H9 (cell line): ENCODE data around the gene SLA2. TPM values are rescaled to one million over a fixed set of nuclear protein-coding genes. Genes with fewer than 3 reads are reported as not detected.

Experiments
- DNase-seq: peaks from one replicate; pipeline ENCODE4 v3.0.0-alpha.2; 2017
- H2AFZ ChIP-seq: one replicate; pipeline ENCODE4 v1.6.1; 2013; ENCODE audit warnings: mild to moderate bottlenecking, low read length, control low read depth, moderate library complexity
- H2AK5ac ChIP-seq: 2 replicates; pipeline ENCODE4 v1.6.1; 2013; ENCODE audit warnings: low read length, control low read depth, mixed read lengths; ENCODE audit not compliant: insufficient read length
- H2BK120ac ChIP-seq: one replicate; pipeline ENCODE4 v1.6.1; 2013; ENCODE audit warnings: low read depth, mild to moderate bottlenecking, low read length, control low read depth, inconsistent platforms; ENCODE audit not compliant: poor library complexity, severe bottlenecking
- H2BK12ac ChIP-seq: 2 replicates; pipeline ENCODE4 v1.6.1; 2013; ENCODE audit warnings: low read length, control low read depth, mixed read lengths, low read depth; ENCODE audit not compliant: insufficient read length
- H2BK15ac ChIP-seq: 2 replicates; pipeline ENCODE4 v1.6.1; 2013; ENCODE audit warnings: low read depth, low read length, control low read depth
- H2BK20ac ChIP-seq: one replicate; pipeline ENCODE4 v1.6.1; 2013; ENCODE audit warnings: low read depth, mild to moderate bottlenecking, low read length, control low read depth, inconsistent platforms; ENCODE audit not compliant: poor library complexity, severe bottlenecking
- H2BK5ac ChIP-seq: 2 replicates; pipeline ENCODE4 v1.6.1; 2013; ENCODE audit warnings: low read length, control low read depth, mixed read lengths; ENCODE audit not compliant: insufficient read length
- H3K14ac ChIP-seq: 2 replicates; pipeline ENCODE4 v1.6.1; 2013; ENCODE audit warnings: low read length, control low read depth; ENCODE audit not compliant: insufficient read depth
- H3K18ac ChIP-seq: 2 replicates; pipeline ENCODE4 v1.6.1; 2013; ENCODE audit warnings: low read depth, mild to moderate bottlenecking, mixed read lengths, low read length, control low read depth; ENCODE audit not compliant: insufficient read length
- H3K23ac ChIP-seq: 2 replicates; pipeline ENCODE4 v1.6.1; 2013; ENCODE audit warnings: low read length, control low read depth, mixed read lengths, low read depth; ENCODE audit not compliant: insufficient read length
- H3K23me2 ChIP-seq: 2 replicates; pipeline ENCODE4 v1.6.1; 2013; ENCODE audit warnings: low read depth, mild to moderate bottlenecking, mixed read lengths, low read length, control low read depth; ENCODE audit not compliant: insufficient read length, poor library complexity, severe bottlenecking
- H3K27ac ChIP-seq: 2 replicates; pipeline ENCODE4 v1.5.1; 2013; ENCODE audit warnings: low read length, control low read depth, mixed read lengths, low read depth; ENCODE audit not compliant: insufficient read length
- H3K27me3 ChIP-seq: 2 replicates; pipeline ENCODE4 v1.6.1; 2013; ENCODE audit warnings: low read length, control low read depth, inconsistent platforms; ENCODE audit not compliant: insufficient read depth
- H3K4ac ChIP-seq: 2 replicates; pipeline ENCODE4 v1.6.1; 2013; ENCODE audit warnings: low read depth, mild to moderate bottlenecking, control low read depth, inconsistent platforms, low read length, moderate library complexity
- H3K4me1 ChIP-seq: 2 replicates; pipeline ENCODE4 v1.6.1; 2013; ENCODE audit warnings: low read length, control low read depth, inconsistent platforms; ENCODE audit not compliant: insufficient read depth
- H3K4me2 ChIP-seq: 2 replicates; pipeline ENCODE4 v1.6.1; 2013; ENCODE audit warnings: low read length, control low read depth, mixed read lengths; ENCODE audit not compliant: insufficient read length, insufficient read depth
- H3K56ac ChIP-seq: 2 replicates; pipeline ENCODE4 v1.6.1; 2013; ENCODE audit warnings: low read depth, mild to moderate bottlenecking, mixed read lengths, low read length, control low read depth; ENCODE audit not compliant: insufficient read length
- H3K79me1 ChIP-seq: 2 replicates; pipeline ENCODE4 v1.6.1; 2013; ENCODE audit warnings: low read depth, mild to moderate bottlenecking, moderate library complexity, low read length, control low read depth, inconsistent platforms; ENCODE audit not compliant: insufficient read depth, poor library complexity, severe bottlenecking
- H3K79me2 ChIP-seq: 2 replicates; pipeline ENCODE4 v1.6.1; 2013; ENCODE audit warnings: low read length, control low read depth, inconsistent platforms; ENCODE audit not compliant: insufficient read depth
- H3K9ac ChIP-seq: 2 replicates; pipeline ENCODE4 v1.6.1; 2013; ENCODE audit warnings: low read length, control low read depth, mixed read lengths; ENCODE audit not compliant: insufficient read length; ENCODE audit errors: extremely low read depth
- H3K9me3 ChIP-seq: one replicate; pipeline ENCODE4 v1.6.1; 2013; ENCODE audit warnings: low read depth, low read length, inconsistent platforms; ENCODE audit not compliant: control insufficient read depth
- H3T11ph ChIP-seq: one replicate; pipeline ENCODE4 v1.6.1; 2013; ENCODE audit warnings: mild to moderate bottlenecking, low read length, control low read depth, inconsistent platforms
- H4K20me1 ChIP-seq: one replicate; pipeline ENCODE4 v1.6.1; 2013; ENCODE audit not compliant: control insufficient read depth, insufficient read length, insufficient read depth
- H4K5ac ChIP-seq: 2 replicates; pipeline ENCODE4 v1.6.1; 2013; ENCODE audit warnings: low read depth, mild to moderate bottlenecking, mixed read lengths, low read length, control low read depth; ENCODE audit not compliant: insufficient read length
- H4K8ac ChIP-seq: replicated peaks from 2 replicates; pipeline ENCODE4 v1.6.1; 2013; ENCODE audit warnings: low read length, control low read depth, mixed read lengths, low read depth; ENCODE audit not compliant: insufficient read length
- H4K91ac ChIP-seq: 2 replicates; pipeline ENCODE4 v1.6.1; 2013; ENCODE audit warnings: low read depth, mild to moderate bottlenecking, moderate library complexity, mixed read lengths, low read length, control low read depth; ENCODE audit not compliant: insufficient read length
- H3K27ac Mint-ChIP-seq, 3 experiments: 2 replicates in 2 of 3; 3 replicates in 1 of 3; pipeline ENCODE4 v1.8.0; 2020 to 2021; ENCODE audit warnings: mixed read lengths in 3 of 3, mild to moderate bottlenecking in 1 of 3, moderate library complexity in 1 of 3
- H3K27me3 Mint-ChIP-seq: 2 replicates; pipeline ENCODE4 v1.8.0; 2021; ENCODE audit warnings: low read depth, mild to moderate bottlenecking, moderate library complexity, mixed read lengths
- H3K36me3 Mint-ChIP-seq, 3 experiments: 2 replicates in 2 of 3; 3 replicates in 1 of 3; pipeline ENCODE4 v1.8.0; 2020 to 2021; ENCODE audit warnings: low read depth in 3 of 3, mixed read lengths in 3 of 3; ENCODE audit not compliant: insufficient read depth in 1 of 3
- H3K4me1 Mint-ChIP-seq, 2 experiments: 2 replicates each; pipeline ENCODE4 v1.8.0; 2020; ENCODE audit warnings: mixed read lengths in 2 of 2
- H3K4me3 Mint-ChIP-seq, 2 experiments: 2 replicates in 1 of 2; 3 replicates in 1 of 2; pipeline ENCODE4 v1.8.0; 2020 to 2021; ENCODE audit warnings: mild to moderate bottlenecking in 2 of 2, mixed read lengths in 2 of 2, moderate library complexity in 1 of 2
- H3K9me3 Mint-ChIP-seq, 2 experiments: 2 replicates in 1 of 2; 3 replicates in 1 of 2; pipeline ENCODE4 v1.8.0; 2020; ENCODE audit warnings: mild to moderate bottlenecking in 2 of 2, mixed read lengths in 2 of 2, moderate library complexity in 1 of 2
- CTCF ChIP-seq: fragments of 200-600 bp; sonication (generic); conservative IDR thresholded peaks from 3 replicates; pipeline ENCODE4 v1.8.0; 2021; ENCODE audit warnings: antibody characterized with exemption, mild to moderate bottlenecking
- WGBS: extraction: QIAGEN DNeasy Blood & Tissue Kit; methylation state at CpG from one replicate; pipeline ENCODE4 v1.1.7; 2013; ENCODE audit warnings: missing lambda C conversion rate, low lambda C conversion rate, mixed read lengths; ENCODE audit not compliant: insufficient read length; ENCODE audit errors: extremely low coverage; 5-methylcytosine and 5-hydroxymethylcytosine counted together
- total RNA-seq: library from RNA; stranded (reverse); gene quantifications from 2 replicates; pipeline ENCODE4 v1.2.1, GENCODE V29; 2021

The SLA2 gene
- total RNA-seq, 1 experiment from 2014 or later, result 0.20 TPM

GRCh38 chr20:36623444-36623843 is 22.6 kb downstream of the SLA2 start:
- no peak overlapping the region for H3K27ac Mint-ChIP-seq
- no peaks in the 10 kb centered on the region for H3K79me2 ChIP-seq
- H3K4me1 ChIP-seq, result no peaks in the 10 kb centered on the region; the same call in 1 of the 2 replicates
- no peak for TF ChIP-seq CTCF
- H3K4me1 Mint-ChIP-seq, result peaks cover 7 to 10% of the 10 kb centered on the region in 2 experiments
- no peak overlapping the region for H4K91ac ChIP-seq
- H3K18ac ChIP-seq, result no peak overlapping the region
- H3K27ac ChIP-seq, result no peak overlapping the region
- no peaks in the 10 kb centered on the region for H3K9me3 Mint-ChIP-seq
- H3K23ac ChIP-seq, result no peak overlapping the region
- H4K20me1 ChIP-seq, result no peaks in the 10 kb centered on the region
- no peak overlapping the region for H2AK5ac ChIP-seq
- H3K14ac ChIP-seq, result no peak overlapping the region
- H2BK5ac ChIP-seq, result no peak overlapping the region
- H3K79me1 ChIP-seq, result no peaks in the 10 kb centered on the region
- no peaks in the 10 kb centered on the region for H3K27me3 ChIP-seq
- H3K56ac ChIP-seq, result no peak overlapping the region
- no peaks in the 10 kb centered on the region for H3K9me3 ChIP-seq
- H3T11ph ChIP-seq, result no peak overlapping the region
- no peak overlapping the region for H3K4ac ChIP-seq
- WGBS, result no CpG with 5 or more reads among the region's 2 CpGs
- DNase-seq, result no peak
- no peak overlapping the region for H3K4me3 Mint-ChIP-seq
- H4K5ac ChIP-seq, result no peak overlapping the region
- no peak overlapping the region for H2BK120ac ChIP-seq
- no peaks in the 10 kb centered on the region for H3K36me3 Mint-ChIP-seq
- H2BK15ac ChIP-seq, result no peak overlapping the region
- H3K9ac ChIP-seq, result no peak overlapping the region
- no peak overlapping the region for H2AFZ ChIP-seq
- H3K27me3 Mint-ChIP-seq, result no peaks in the 10 kb centered on the region
- H4K8ac ChIP-seq, result no peak overlapping the region
- no peak overlapping the region for H3K4me2 ChIP-seq
- H2BK20ac ChIP-seq, result no peak overlapping the region
- no peaks in the 10 kb centered on the region for H3K23me2 ChIP-seq
- no peak overlapping the region for H2BK12ac ChIP-seq
